PC-9 (cell line): ENCODE data around the gene SYMPK.

Experiments used
- CTCF ChIP-seq: fragments of 200-600 bp; sonication (generic); conservative IDR thresholded peaks from 2 replicates; pipeline ENCODE4 v1.6.1; 2017; ENCODE audit warnings: mixed run types, antibody characterized with exemption, mild to moderate bottlenecking, moderate library complexity
- EZH2 ChIP-seq: fragments of 200-600 bp; sonication (generic); IDR thresholded peaks from 2 replicates; pipeline ENCODE4 v1.8.0; 2017; ENCODE audit warnings: antibody characterized with exemption, low read depth

DNA sequence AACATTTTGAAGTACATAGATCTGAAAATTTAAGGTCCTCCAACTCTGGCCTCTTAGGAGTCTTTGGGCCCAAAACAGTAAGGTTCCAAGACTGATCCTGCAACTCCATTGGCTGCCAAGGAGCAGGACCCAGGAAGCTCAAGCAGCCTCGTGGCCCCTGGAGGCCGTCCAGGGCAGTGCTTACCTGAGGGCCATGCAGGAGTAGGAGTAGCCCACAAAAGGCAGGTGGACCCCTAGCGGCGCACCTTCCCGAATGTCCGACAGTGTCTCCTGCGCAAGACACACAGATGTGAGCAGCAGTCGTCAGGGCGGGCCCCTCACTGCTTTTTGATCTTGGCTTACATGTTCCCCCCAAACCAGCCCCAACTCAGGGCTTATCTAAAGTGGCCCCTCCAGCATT lies 88.2 kb downstream of the SYMPK start:
- no peak; the same call in 1 of the 2 replicates for TF ChIP-seq CTCF
- no peak for TF ChIP-seq EZH2
